IPS DF 6.9 (cell line): ENCODE results near the gene DDO.

Source experiments
- DNase-seq: peaks from one replicate; pipeline ENCODE4 v3.0.0-alpha.2; 2013; ENCODE audit warnings: low read depth, low spot score
- H3K27ac ChIP-seq: one replicate; pipeline ENCODE4 v1.5.1; 2013; ENCODE audit warnings: low read length, control low read depth
- H3K27me3 ChIP-seq: 2 replicates; pipeline ENCODE4 v1.6.1; 2013; ENCODE audit warnings: mild to moderate bottlenecking, low read length; ENCODE audit not compliant: control insufficient read depth, insufficient read depth
- H3K36me3 ChIP-seq: 2 replicates; pipeline ENCODE4 v1.6.1; 2013; ENCODE audit warnings: low read length; ENCODE audit not compliant: control insufficient read depth, insufficient read depth
- H3K4me1 ChIP-seq: 2 replicates; pipeline ENCODE4 v1.6.1; 2013; ENCODE audit warnings: low read length; ENCODE audit not compliant: control insufficient read depth, insufficient read depth
- H3K4me3 ChIP-seq: 2 replicates; pipeline ENCODE4 v1.5.1; 2013; ENCODE audit warnings: mild to moderate bottlenecking, low read length
- H3K9me3 ChIP-seq: 2 replicates; pipeline ENCODE4 v1.6.1; 2013; ENCODE audit warnings: low read length, inconsistent platforms; ENCODE audit not compliant: control insufficient read depth, insufficient read depth
- WGBS: extraction: QIAGEN DNeasy Blood & Tissue Kit; methylation state at CpG from one replicate; pipeline ENCODE4 v1.1.7; 2013; ENCODE audit warnings: mixed read lengths, missing lambda C conversion rate; ENCODE audit not compliant: insufficient read length, insufficient coverage; 5-methylcytosine and 5-hydroxymethylcytosine counted together

The DDO gene

GRCh38 chr6:110400208-110400607, 15.2 kb downstream of the DDO start:
- no peaks in the 10 kb centered on the region for H3K4me1 ChIP-seq
- WGBS, result no CpG with 5 or more reads among the region's 18 CpGs
- H3K27ac ChIP-seq, result no peak overlapping the region
- no peak overlapping the region for H3K4me3 ChIP-seq
- H3K36me3 ChIP-seq, result no peaks in the 10 kb centered on the region
- no peaks in the 10 kb centered on the region for H3K27me3 ChIP-seq
- no peaks in the 10 kb centered on the region for H3K9me3 ChIP-seq
- no peak for DNase-seq

- no CpG with 5 or more reads among the region's 43 CpGs for WGBS
- no peak overlapping the region for H3K4me3 ChIP-seq
Measured at GRCh38 chr6:110399219-110400071, 15.9 kb downstream of the DDO start.

DNA sequence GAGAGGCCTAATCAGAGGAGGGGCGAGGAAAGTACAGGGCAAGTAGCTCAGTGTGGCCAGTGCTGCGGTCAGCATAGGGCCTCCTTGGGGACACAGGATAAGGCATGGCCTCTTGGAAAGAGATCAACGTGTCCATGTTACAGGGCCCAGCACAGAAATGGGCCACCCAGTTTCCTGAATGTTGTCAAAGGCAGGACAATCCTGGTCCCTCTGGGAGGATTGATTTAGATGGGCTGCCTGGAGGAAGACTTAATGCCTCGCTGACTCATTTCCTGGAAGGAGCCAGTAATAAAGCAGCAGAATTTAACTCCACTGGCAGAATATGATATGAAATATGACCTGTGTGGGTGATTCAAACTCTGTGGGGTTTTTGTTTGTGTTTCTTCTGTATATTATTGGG, 16.6 kb downstream of the DDO start:
- Histone ChIP-seq H3K27me3 (no peaks in the 10 kb centered on the region), H3K4me1 (no peaks in the 10 kb centered on the region), H3K36me3 (no peaks in the 10 kb centered on the region), H3K9me3 (no peaks in the 10 kb centered on the region), H3K27ac (no peak overlapping the region), H3K4me3 (no peak overlapping the region)
- no peak for DNase-seq
- no CpG with 5 or more reads among the region's 4 CpGs for WGBS

More at GRCh38 chr6:110399219-110400071, 15.9 kb downstream of the DDO start:
- DNase-seq, result no peak
- no peaks in the 10 kb centered on the region for H3K4me1 ChIP-seq
- H3K36me3 ChIP-seq, result no peaks in the 10 kb centered on the region
- no peaks in the 10 kb centered on the region for H3K27me3 ChIP-seq
- no peak overlapping the region for H3K27ac ChIP-seq
- H3K9me3 ChIP-seq, result no peaks in the 10 kb centered on the region

GRCh38 chr6:110395221-110395620, 20.2 kb downstream of the DDO start:
- Histone ChIP-seq H3K4me1 (no peaks in the 10 kb centered on the region), H3K9me3 (no peaks in the 10 kb centered on the region), H3K27me3 (no peaks in the 10 kb centered on the region), H3K36me3 (no peaks in the 10 kb centered on the region), H3K27ac (no peak overlapping the region), H3K4me3 (no peak overlapping the region)
- no peak for DNase-seq
- no CpG with 5 or more reads among the region's 4 CpGs for WGBS

DNA sequence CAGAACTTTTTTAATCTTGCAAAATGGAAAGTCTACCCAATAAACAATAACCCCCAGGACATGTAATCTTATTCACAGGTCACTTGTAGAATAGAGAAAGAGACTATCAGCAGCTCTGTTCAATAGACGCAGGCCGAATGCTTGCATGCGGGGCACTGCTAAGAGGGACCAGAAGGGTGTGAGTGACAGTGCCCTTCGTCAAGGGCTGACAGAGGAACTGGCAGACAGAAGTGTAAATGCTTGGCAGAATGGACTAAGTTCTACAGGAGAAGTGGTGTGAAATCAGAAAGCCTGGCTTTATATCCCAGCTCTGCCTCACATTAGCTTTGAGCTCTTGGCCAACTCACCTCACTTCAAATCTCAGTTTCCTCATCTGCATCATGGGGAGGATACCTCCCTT, 21.0 kb downstream of the DDO start:
- Histone ChIP-seq H3K9me3 (no peaks in the 10 kb centered on the region), H3K36me3 (no peaks in the 10 kb centered on the region), H3K27ac (no peak overlapping the region), H3K27me3 (no peaks in the 10 kb centered on the region), H3K4me3 (no peak overlapping the region), H3K4me1 (no peaks in the 10 kb centered on the region)
- DNase-seq, result no peak
- no CpG with 5 or more reads among the region's 4 CpGs for WGBS

DNA sequence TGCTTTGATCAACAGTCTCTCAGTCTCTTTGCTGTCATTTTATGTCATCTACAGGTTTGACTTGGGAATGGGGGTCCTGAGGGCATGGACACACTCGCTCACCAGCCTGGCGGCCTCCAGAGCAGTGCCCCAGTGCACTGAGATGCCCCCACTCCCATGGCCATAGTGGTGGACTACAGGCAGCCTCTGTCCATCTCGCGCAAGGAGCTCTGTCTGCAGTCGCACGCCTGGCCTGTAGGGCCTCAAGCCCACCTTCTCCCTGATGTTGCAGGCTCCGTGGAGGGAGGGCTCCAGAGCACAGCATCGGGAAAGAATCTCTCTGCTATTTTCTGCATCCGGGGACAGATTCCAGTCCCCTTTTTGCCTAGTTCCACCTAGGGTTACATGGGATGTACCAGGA, 22.6 kb downstream of the DDO start:
- no CpG with 5 or more reads among the region's 9 CpGs for WGBS

DNA sequence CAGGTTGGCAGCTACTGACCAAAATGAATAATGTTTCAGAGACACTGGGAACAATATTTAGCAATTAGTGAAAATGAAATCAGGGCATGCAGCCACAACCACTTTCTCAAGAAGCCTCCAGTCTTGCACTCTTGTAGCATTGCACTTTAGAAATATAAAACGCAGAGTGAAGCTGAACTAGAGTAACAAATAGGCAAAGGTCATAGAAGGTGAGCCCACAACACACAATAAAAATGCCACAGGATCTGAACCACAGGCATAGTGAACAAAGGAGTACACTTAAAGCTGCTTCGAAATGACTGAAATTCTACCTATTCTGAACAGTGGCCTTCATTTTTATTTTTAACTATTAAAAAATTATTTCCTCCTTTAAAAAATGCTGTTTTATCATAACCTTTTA, 25.0 kb downstream of the DDO start:
- no peaks in the 10 kb centered on the region for H3K27me3 ChIP-seq
- H3K27ac ChIP-seq, result no peak overlapping the region
- H3K9me3 ChIP-seq, result no peaks in the 10 kb centered on the region
- H3K4me1 ChIP-seq, result no peaks in the 10 kb centered on the region
- no CpG with 5 or more reads among the region's 2 CpGs for WGBS
- DNase-seq, result no peak
- H3K36me3 ChIP-seq, result no peaks in the 10 kb centered on the region
- no peak overlapping the region for H3K4me3 ChIP-seq

More for the DNA sequence above, 22.6 kb downstream of the DDO start:
- Histone ChIP-seq H3K4me3 (no peak overlapping the region), H3K9me3 (no peaks in the 10 kb centered on the region), H3K4me1 (no peaks in the 10 kb centered on the region), H3K27me3 (no peaks in the 10 kb centered on the region), H3K36me3 (no peaks in the 10 kb centered on the region), H3K27ac (no peak overlapping the region)
- no peak for DNase-seq

DNA sequence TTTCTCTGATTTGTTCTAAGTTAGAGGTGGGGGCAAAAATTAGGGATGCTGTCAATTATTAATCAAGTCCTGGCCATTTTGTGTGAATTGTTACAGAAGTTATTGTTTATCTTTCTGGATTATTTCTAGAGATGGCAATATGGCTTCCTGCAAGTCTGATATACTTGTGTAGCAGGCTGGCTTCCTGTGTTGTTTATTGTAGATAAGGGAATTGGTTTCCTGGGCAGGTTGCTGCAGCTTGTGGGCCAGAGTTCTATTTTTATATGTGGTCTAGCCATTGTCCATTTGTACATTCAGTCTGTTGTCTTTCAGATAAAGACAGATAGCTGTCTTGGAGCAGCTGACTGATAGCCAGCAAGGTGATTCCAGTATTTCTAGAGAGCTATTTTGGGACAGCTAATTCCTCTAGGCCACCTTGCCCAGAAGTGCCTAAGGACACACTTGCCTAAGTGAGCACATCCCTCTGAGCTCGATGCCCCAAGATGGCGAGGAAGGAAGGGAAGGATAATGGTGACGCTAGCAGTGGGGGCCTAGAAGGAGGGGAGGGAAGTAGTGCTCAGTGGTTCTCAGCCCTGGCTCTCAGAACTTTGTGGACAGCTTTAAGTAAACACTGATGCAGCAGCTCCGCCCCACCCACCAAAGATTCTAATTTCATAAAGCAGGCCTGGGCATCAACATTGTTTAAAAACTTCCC, 25.5 kb downstream of the DDO start:
- no peak overlapping the region for H3K27ac ChIP-seq
- no CpG with 5 or more reads among the region's 4 CpGs for WGBS

GRCh38 chr6:110387986-110388385, 27.4 kb downstream of the DDO start:
- WGBS, result no CpG with 5 or more reads among the region's 2 CpGs
- H3K4me1 ChIP-seq, result no peaks in the 10 kb centered on the region

More for the DNA sequence above, 25.5 kb downstream of the DDO start:
- no peak for DNase-seq
- Histone ChIP-seq H3K4me1 (no peaks in the 10 kb centered on the region), H3K9me3 (no peaks in the 10 kb centered on the region), H3K4me3 (no peak overlapping the region), H3K27me3 (no peaks in the 10 kb centered on the region), H3K36me3 (no peaks in the 10 kb centered on the region)

DNA sequence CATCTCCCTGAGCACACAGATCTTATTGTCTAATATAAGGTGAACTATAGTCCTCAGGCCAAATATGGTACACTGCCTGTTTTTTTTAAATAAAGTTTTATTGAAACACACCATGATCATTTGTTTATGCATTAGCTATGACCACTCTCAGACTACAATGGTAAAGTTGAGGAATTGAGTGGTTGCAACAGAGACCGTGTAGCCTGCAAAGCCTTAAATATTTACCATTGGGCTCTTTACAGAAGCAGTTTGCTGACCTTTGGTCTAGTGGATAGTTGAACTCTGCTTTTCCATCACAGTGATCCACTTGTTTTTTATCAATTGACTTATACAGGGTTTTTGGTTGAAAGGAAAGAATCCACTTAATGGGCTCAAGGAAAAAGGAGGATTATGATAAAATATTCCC, 29.9 kb downstream of the DDO start:
- no peak for DNase-seq
- H3K4me1 ChIP-seq, result no peaks in the 10 kb centered on the region
- WGBS, result no CpG with 5 or more reads among the region's 1 CpG

More at GRCh38 chr6:110387986-110388385, 27.4 kb downstream of the DDO start:
- Histone ChIP-seq H3K27me3 (no peaks in the 10 kb centered on the region), H3K9me3 (no peaks in the 10 kb centered on the region), H3K27ac (no peak overlapping the region), H3K4me3 (no peak overlapping the region), H3K36me3 (no peaks in the 10 kb centered on the region)
- DNase-seq, result no peak

More for the DNA sequence above, 29.9 kb downstream of the DDO start:
- Histone ChIP-seq H3K27me3 (no peaks in the 10 kb centered on the region), H3K4me3 (no peak overlapping the region), H3K27ac (no peak overlapping the region), H3K36me3 (no peaks in the 10 kb centered on the region), H3K9me3 (no peaks in the 10 kb centered on the region)
